ENCODE data around the gene DLG2. TPM values are rescaled to one million over a fixed set of nuclear protein-coding genes. Genes with fewer than 3 reads are reported as not detected.

Gene DLG2
- total and polyA plus RNA-seq, 7 donors, result 0.60 to 25.8 (median 9.7) TPM; not detected in 1

DNA sequence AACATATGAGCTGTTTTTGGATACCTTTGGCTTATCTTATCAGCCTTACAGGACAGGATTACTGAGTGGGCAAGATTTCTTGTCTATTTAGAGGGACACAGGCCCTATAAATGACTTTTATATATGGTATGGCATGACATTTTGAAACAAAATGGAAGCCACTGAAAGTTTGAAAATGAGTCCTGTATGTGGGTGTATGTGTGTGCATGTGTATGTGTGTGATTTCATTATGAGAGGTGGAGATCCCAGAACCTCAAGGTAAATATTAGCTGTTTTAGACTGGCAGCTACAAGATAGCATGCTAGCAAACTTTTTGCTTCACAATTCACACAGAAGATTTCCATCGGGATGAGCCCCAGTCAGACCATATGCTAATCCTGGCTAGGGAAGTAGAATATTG is 1370.5 kb downstream of the DLG2 start:
- no peak overlapping the region for H3K27ac ChIP-seq
- no peak for DNase-seq
- no peak for TF ChIP-seq POLR2A (IDR thresholded peaks at IDR 0.05)
- no peak overlapping the region for H3K4me3 ChIP-seq
- H3K9me3 ChIP-seq, result no peaks in the 10 kb centered on the region
- H3K36me3 ChIP-seq, result no peaks in the 10 kb centered on the region
- intact Hi-C loops (cut with DNase I), result no loop called here
- no peaks in the 10 kb centered on the region for H3K27me3 ChIP-seq
- 89 to 94% methylated on average over 1 of the region's 1 CpG for WGBS, 2 donors
- no peaks in the 10 kb centered on the region for H3K4me1 ChIP-seq

GRCh38 chr11:84255483-84255882 is 1371.7 kb downstream of the DLG2 start:
- no peaks in the 10 kb centered on the region for H3K4me1 ChIP-seq
- WGBS, 2 donors, result 88 to 94% methylated on average over 5 of the region's 5 CpGs
- no peaks in the 10 kb centered on the region for H3K36me3 ChIP-seq
- no peaks in the 10 kb centered on the region for H3K9me3 ChIP-seq
- TF ChIP-seq POLR2A (IDR thresholded peaks at IDR 0.05), result no peak
- no peak for TF ChIP-seq EP300 (IDR thresholded peaks at IDR 0.05)
- TF ChIP-seq, protein P1, sequence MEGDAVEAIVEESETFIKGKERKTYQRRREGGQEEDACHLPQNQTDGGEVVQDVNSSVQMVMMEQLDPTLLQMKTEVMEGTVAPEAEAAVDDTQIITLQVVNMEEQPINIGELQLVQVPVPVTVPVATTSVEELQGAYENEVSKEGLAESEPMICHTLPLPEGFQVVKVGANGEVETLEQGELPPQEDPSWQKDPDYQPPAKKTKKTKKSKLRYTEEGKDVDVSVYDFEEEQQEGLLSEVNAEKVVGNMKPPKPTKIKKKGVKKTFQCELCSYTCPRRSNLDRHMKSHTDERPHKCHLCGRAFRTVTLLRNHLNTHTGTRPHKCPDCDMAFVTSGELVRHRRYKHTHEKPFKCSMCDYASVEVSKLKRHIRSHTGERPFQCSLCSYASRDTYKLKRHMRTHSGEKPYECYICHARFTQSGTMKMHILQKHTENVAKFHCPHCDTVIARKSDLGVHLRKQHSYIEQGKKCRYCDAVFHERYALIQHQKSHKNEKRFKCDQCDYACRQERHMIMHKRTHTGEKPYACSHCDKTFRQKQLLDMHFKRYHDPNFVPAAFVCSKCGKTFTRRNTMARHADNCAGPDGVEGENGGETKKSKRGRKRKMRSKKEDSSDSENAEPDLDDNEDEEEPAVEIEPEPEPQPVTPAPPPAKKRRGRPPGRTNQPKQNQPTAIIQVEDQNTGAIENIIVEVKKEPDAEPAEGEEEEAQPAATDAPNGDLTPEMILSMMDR (IDR thresholded peaks at IDR 0.05), result no peak
- TF ChIP-seq POLR2AphosphoS5 (IDR thresholded peaks at IDR 0.05), result no peak
- H3K4me3 ChIP-seq, result no peak overlapping the region
- no peak overlapping the region for H3K27ac ChIP-seq
- no peaks in the 10 kb centered on the region for H3K27me3 ChIP-seq
- intact Hi-C loops (cut with DNase I), result no loop called here
- DNase-seq, result no peak

- intact Hi-C loops (cut with DNase I), result no loop called here
- H3K36me3 ChIP-seq, result peaks cover 0 to 3% (median 0%) of the 10 kb centered on the region in 4 donors
- H3K27ac ChIP-seq, result no peak overlapping the region
- TF ChIP-seq POLR2A (IDR thresholded peaks at IDR 0.05) (no peak), POLR2AphosphoS5 (IDR thresholded peaks at IDR 0.05) (no peak), EP300 (IDR thresholded peaks at IDR 0.05) (no peak)
- TF ChIP-seq, protein P1 (IDR thresholded peaks at IDR 0.05), result no peak
- WGBS, 2 donors, result 63 to 77% methylated on average over 2 of the region's 2 CpGs
- H3K9me3 ChIP-seq, result no peaks in the 10 kb centered on the region
- DNase-seq, result no peak
- no peaks in the 10 kb centered on the region for H3K27me3 ChIP-seq
- H3K4me1 ChIP-seq, result no peaks in the 10 kb centered on the region
- no peak overlapping the region for H3K4me3 ChIP-seq
These were observed 1376.1 kb downstream of the DLG2 start for GRCh38 chr11:84250834-84251613.

DNA sequence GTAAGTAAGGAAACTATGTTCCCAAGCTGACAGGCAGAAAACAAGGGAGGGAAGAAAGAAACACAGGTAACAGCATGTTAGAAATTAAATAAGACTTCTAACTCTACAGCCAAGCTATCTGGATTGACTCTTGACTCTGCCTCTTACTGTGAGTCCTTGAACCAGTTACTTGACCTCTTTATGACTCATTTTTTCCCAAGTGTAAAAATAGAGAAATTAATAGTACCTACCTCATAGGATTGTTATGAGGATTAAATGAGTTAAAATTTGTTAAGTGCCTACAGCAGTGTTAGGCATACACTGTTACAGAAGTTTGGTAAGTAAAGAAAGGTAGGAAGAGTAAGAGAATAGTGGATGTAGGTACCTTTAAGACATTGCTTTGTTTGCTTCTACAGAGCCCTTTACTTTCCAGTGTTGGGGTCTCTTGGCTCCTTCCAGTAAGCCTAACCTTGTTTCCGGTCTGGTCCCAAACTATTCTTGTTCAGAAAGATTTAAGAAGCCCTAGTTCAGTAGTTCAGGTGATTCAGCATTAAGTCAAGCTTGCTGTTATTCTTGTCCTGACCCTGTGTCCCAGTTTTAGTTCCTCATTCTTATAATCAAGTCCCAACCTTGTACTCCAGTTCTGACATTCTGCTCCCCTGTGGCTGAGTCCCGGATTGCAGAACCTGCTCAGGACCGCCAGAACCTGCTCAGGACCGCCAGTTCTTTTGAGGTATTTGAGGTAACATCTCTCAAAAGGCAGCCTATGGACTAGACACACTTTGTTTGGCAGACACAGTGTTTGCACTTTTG is 1377.6 kb downstream of the DLG2 start:
- peaks cover 0 to 3% (median 0%) of the 10 kb centered on the region in 4 donors for H3K36me3 ChIP-seq
- H3K4me3 ChIP-seq, result no peak overlapping the region
- H3K9me3 ChIP-seq, result no peaks in the 10 kb centered on the region
- H3K27ac ChIP-seq, result no peak overlapping the region
- intact Hi-C loops (cut with DNase I), result no loop called here
- no peak for DNase-seq
- WGBS, 2 donors, result 65 to 84% methylated on average over 4 of the region's 4 CpGs
- H3K27me3 ChIP-seq, result no peaks in the 10 kb centered on the region
- no peaks in the 10 kb centered on the region for H3K4me1 ChIP-seq
- TF ChIP-seq POLR2A (IDR thresholded peaks at IDR 0.05) (no peak), EP300 (IDR thresholded peaks at IDR 0.05) (no peak)
- TF ChIP-seq, protein P1 (IDR thresholded peaks at IDR 0.05), result no peak

DNA sequence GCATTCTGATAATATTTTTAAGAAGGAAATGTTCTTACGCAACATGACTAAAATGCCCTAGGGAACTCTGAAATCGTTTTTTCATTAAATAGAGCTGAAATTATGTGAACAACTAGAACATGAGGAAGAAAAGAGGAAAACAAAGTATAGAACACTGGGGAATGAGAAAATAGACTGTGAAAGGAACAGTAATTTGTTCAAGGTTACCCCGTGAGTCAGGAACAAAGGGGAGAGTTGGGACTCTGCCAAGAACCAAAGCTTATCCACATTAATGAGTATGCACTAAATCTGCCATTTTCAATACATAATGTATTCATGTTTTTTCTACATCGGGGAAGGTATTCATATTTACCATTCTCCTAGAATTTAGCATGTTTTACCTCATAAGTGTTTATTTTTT is 1379.2 kb downstream of the DLG2 start:
- WGBS, 2 donors, result 72 to 80% methylated on average over 4 of the region's 4 CpGs
- intact Hi-C loops (cut with DNase I), result no loop called here
- no peaks in the 10 kb centered on the region for H3K4me1 ChIP-seq
- no peak overlapping the region for H3K4me3 ChIP-seq
- TF ChIP-seq POLR2AphosphoS5 (IDR thresholded peaks at IDR 0.05), result no peak
- no peak for DNase-seq
- H3K27ac ChIP-seq, result no peak overlapping the region
- peaks cover 0 to 3% (median 0%) of the 10 kb centered on the region in 4 donors for H3K36me3 ChIP-seq
- no peaks in the 10 kb centered on the region for H3K27me3 ChIP-seq
- H3K9me3 ChIP-seq, result no peaks in the 10 kb centered on the region

Data from sigmoid colon (tissue), 7 donors.